Left ventricle myocardium inferior (tissue), 1 donor: Measurements from ENCODE around the gene PSMG2. TPM values are rescaled to one million over a fixed set of nuclear protein-coding genes. Genes with fewer than 3 reads are reported as not detected.

Experiments
- DNase-seq: peaks from one replicate; pipeline ENCODE4 v3.0.0-alpha.2; 2020
- H3K27ac ChIP-seq: fragments of 200-600 bp; replicated peaks from 2 replicates; pipeline ENCODE4 v1.8.0; 2021
- H3K27me3 ChIP-seq: fragments of 200-600 bp; 2 replicates; pipeline ENCODE4 v1.8.0; 2021; ENCODE audit warnings: low read depth
- H3K36me3 ChIP-seq: fragments of 200-600 bp; 2 replicates; pipeline ENCODE4 v1.8.0; 2021
- H3K4me1 ChIP-seq: fragments of 200-600 bp; 2 replicates; pipeline ENCODE4 v1.8.0; 2021
- H3K4me3 ChIP-seq: fragments of 200-600 bp; 2 replicates; pipeline ENCODE4 v1.8.0; 2021; ENCODE audit warnings: mild to moderate bottlenecking, moderate library complexity
- H3K9me3 ChIP-seq: fragments of 200-600 bp; replicated peaks from 2 replicates; pipeline ENCODE4 v1.8.0; 2021
- CTCF ChIP-seq: fragments of 200-600 bp; IDR thresholded peaks from 2 replicates; pipeline ENCODE4 v1.8.0; 2021; ENCODE audit warnings: antibody characterized with exemption, mild to moderate bottlenecking, borderline replicate concordance
- intact Hi-C: fragments of 100-400 bp; cut with micrococcal nuclease; formaldehyde crosslinking; loops from one replicate; pipeline ENCODE4 v1.11.0; 2022
- total RNA-seq: library from RNA; stranded (reverse); fragmentation: NEBNext Ultra II Directional; extraction: Animal tissue kit (Norgen Biotek cat#: 25700); gene quantifications from one replicate; pipeline ENCODE4 v1.2.1, GENCODE V29; 2021
- donor health status: DM: no; HTN: yes; CAD: no; lungs with severe emphysema.

The PSMG2 gene
- total RNA-seq, 1 donor from 2014 or later: 39.5 TPM

- Histone ChIP-seq H3K27me3 (peaks cover 7% of the 10 kb centered on the region), H3K4me1 (no peaks in the 10 kb centered on the region), H3K27ac (no peak overlapping the region), H3K36me3 (no peaks in the 10 kb centered on the region), H3K4me3 (no peak overlapping the region), H3K9me3 (no peaks in the 10 kb centered on the region)
- TF ChIP-seq CTCF: no peak
- intact Hi-C loops: no loop called here
- DNase-seq: no peak
Observed at GRCh38 chr18:12749121-12749520, 46.3 kb downstream of the PSMG2 start.

GRCh38 chr18:12750076-12750714 lies 47.4 kb downstream of the PSMG2 start:
- no peak overlapping the region for H3K27ac ChIP-seq
- H3K27me3 ChIP-seq: peaks cover 7% of the 10 kb centered on the region
- no peak overlapping the region for H3K4me3 ChIP-seq
- TF ChIP-seq CTCF: no peak
- no peaks in the 10 kb centered on the region for H3K4me1 ChIP-seq
- no peak for DNase-seq
- intact Hi-C loops: no loop called here
- H3K36me3 ChIP-seq: no peaks in the 10 kb centered on the region
- no peaks in the 10 kb centered on the region for H3K9me3 ChIP-seq

GRCh38 chr18:12750715-12751502 lies 48.1 kb downstream of the PSMG2 start:
- no peak for TF ChIP-seq CTCF
- intact Hi-C loops: no loop called here

GRCh38 chr18:12751503-12751884 lies 48.7 kb downstream of the PSMG2 start:
- intact Hi-C loops: no loop called here

More at GRCh38 chr18:12750715-12751502, 48.1 kb downstream of the PSMG2 start:
- no peak for DNase-seq
- Histone ChIP-seq H3K27me3 (peaks cover 7% of the 10 kb centered on the region), H3K4me1 (no peaks in the 10 kb centered on the region), H3K4me3 (no peak overlapping the region), H3K9me3 (no peaks in the 10 kb centered on the region), H3K27ac (no peak overlapping the region), H3K36me3 (no peaks in the 10 kb centered on the region)

GRCh38 chr18:12751891-12752290 lies 49.0 kb downstream of the PSMG2 start:
- TF ChIP-seq CTCF: no peak
- Histone ChIP-seq H3K27me3 (peaks cover 7% of the 10 kb centered on the region), H3K9me3 (no peaks in the 10 kb centered on the region), H3K27ac (no peak overlapping the region), H3K4me1 (no peaks in the 10 kb centered on the region), H3K4me3 (no peak overlapping the region), H3K36me3 (no peaks in the 10 kb centered on the region)
- intact Hi-C loops: no loop called here
- no peak for DNase-seq

More at GRCh38 chr18:12751503-12751884, 48.7 kb downstream of the PSMG2 start:
- no peak for TF ChIP-seq CTCF
- Histone ChIP-seq H3K27me3 (peaks cover 7% of the 10 kb centered on the region), H3K9me3 (no peaks in the 10 kb centered on the region), H3K27ac (no peak overlapping the region), H3K4me1 (no peaks in the 10 kb centered on the region), H3K36me3 (no peaks in the 10 kb centered on the region), H3K4me3 (no peak overlapping the region)
- no peak for DNase-seq
